Measurements from ENCODE around the gene KIR2DL4.
"Not testable (repeated sequence)": the region's sequence is repeated elsewhere in the genome, so short reads cannot be mapped to it uniquely, and the experiment has no call there.

KIR2DL4 gene

DNA sequence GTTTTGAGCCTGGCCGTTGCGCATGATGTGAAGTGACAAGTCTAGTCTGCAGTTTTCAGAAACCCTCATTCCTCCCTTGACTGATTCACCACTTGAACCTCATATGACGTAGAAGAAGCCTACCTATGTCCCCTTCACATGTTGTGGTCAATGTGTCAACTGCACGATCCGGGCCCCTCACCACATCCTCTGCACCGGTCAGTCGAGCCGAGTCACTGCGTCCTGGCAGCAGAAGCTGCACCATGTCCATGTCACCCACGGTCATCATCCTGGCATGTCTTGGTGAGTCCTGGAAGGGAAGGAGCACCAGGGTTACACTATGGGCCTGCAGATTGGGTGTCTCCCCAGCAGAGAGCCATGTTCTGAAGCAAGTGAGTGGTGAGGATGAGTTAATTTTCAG is at the start of gene KIR2DL4:
Gene KIR2DL4, plus strand, starts transcription at position 201 of the 400 bp plus-strand sequence. Its CDS starts 42 bp downstream, at position 243.
- peak; percentile 5 for DNase-seq

- not testable (repeated sequence) for DNase-seq
These were observed 47.0 kb upstream of the KIR2DL4 start for GRCh38 chr19:54756204-54757110.

GRCh38 chr19:54758577-54758976 is 44.8 kb upstream of the KIR2DL4 start:
- DNase-seq, result not testable (repeated sequence)

DNA sequence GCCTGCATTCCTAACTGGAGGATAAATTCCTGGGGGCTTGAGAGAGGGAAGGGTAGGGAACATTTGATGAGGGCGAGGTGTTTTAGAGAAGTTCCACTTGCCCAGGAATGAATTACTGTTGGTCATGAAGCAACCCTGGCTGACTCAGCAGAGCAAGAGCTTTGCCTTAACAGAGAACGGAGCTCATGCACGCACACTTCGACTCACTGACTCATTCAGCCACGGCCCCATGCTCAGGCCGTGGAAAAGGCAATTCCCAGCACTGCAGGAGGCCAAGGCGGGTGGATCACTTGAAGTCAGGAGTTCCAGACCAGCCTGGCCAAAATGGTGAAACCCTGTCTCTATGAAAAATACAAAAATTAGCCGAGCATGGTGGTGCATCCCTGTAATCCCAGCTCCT is 39.2 kb upstream of the KIR2DL4 start:
- DNase-seq, result not testable (repeated sequence)

DNA sequence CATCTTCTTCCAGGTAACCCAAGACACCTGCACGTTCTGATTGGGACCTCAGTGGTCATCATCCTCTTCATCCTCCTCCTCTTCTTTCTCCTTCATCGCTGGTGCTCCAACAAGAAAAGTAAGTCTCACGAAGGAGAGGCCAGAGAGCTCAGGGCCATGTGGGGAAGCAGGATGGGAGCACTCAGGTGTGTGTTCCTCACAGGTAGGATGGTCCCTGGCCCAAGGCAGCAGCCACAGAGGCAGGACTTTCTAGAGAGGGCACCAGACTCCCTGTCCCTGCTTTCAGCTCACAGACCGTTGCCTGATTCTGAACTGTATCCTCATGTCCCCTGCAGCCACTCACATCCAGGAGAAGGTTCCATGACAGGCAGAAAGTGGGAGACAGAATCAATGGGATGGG is 36.9 kb upstream of the KIR2DL4 start:
- not testable (repeated sequence) for DNase-seq

DNA sequence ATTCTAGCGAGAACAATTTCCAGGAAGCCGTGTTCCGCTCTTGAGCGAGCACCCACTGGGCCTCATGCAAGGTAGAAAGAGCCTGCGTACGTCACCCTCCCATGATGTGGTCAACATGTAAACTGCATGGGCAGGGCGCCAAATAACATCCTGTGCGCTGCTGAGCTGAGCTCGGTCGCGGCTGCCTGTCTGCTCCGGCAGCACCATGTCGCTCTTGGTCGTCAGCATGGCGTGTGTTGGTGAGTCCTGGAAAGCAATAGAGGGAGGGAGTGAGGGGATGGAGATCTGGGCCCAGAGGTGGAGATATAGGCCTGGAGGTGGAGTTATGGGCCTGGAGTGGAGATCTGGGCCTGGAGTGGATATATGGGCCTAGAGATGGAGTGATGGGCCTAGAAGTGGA is 33.8 kb upstream of the KIR2DL4 start, which contains the start of gene KIR2DL1:
Gene KIR2DL1, plus strand, starts transcription at position 148 of the 400 bp plus-strand sequence. Its CDS starts 58 bp downstream, at position 206.
- DNase-seq, result not testable (repeated sequence)

DNA sequence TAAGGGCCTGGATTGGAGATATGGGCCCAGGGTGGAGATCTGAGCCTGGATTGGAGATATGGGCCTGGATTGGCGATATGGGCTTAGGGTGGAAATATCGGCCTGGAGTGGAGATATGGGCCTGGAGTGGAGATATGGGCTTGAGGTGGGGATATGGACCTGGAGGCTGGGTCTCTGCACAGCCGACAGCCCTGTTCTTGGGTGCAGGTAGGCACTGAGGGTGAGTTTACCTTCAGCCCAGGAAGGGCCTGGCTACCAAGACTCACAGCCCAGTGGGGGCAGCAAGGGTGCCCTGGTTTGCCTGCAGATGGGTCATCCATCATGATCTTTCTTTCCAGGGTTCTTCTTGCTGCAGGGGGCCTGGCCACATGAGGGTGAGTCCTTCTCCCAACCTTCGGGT is 32.9 kb upstream of the KIR2DL4 start:
- not testable (repeated sequence) for DNase-seq

DNA sequence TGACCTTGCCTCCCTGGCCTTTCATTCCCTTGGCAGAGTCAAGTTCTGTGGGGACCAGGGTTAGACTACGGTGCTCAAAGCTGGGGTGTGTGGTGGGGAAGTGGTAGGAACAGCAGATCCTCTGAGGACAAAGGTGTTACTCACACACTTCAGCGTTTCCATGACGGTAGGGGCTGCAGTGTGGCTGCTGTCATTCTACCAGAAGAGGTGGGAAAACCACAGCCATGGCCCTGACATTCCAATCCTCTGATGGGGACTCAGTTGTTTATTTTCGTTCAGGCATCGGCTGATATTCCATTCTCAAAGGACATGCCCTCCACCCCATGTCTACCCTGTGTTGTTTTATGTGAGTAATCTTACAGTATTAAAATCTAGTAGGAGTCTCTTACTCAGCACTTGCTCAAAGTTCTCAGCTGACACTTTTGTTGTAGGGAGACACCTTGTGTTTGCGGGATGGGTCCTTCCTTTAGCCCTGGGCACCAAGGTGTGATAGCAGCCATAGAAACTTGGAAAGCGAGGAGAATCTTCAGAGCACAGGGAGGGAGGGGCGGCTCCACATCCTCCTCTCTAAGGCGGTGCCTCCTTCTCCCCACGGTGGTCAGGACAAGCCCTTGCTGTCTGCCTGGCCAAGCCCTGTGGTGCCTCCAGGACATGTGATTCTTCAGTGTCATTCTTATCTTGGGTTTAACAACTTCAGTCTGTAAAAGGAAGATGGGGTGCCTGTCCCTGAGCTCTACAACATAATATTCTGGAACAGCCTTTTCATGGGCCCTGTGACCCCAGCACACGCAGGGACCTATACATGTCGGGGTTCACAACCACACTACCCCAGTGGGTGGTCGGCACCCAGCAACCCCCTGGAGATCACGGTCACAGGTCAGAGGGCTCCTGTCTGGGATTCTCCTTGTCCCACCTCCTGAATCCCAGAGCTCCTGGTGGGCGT is 32.1 kb upstream of the KIR2DL4 start:
- not testable (repeated sequence) for DNase-seq

DNA sequence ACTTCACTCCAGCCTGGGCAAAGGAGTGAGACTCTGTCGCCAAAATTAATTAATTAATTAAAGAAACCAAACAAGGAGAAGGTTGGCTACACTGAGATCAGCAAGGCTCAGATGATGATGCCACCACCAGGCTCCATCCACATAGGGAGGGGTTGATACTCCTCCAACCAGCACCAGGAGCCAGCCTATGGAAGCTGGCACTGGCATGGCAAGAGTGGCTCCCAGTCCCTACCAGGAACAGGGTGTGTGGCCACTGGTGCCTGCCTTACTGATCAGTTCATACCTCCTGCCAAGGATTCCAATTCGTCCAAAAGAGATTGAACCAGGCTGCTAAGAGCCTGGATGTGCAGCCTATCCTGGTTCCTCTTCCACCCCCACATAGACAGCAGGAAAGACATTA is 30.7 kb upstream of the KIR2DL4 start:
- DNase-seq, result not testable (repeated sequence)

- DNase-seq, result not testable (repeated sequence)
These were observed 28.2 kb upstream of the KIR2DL4 start for GRCh38 chr19:54775095-54775815.

DNA sequence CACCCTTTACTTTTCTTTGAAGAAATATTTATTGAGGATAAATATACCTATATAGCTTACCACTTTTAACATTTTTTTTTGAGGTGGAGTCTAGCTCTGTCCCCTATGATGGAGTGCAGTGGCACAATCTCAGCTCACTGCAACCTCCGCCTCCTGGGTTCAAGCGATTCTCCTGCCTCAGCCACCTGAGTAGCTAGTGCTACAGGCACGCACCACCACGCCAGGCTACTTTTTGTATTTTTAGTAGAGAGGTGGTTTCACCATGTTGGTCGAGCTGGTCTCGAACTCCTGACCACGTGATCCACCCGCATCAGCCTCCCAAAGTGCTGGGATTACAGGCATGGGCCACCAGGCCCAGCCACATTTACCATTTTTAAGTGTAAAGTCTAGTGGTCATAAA is 27.6 kb upstream of the KIR2DL4 start:
- DNase-seq, result not testable (repeated sequence)

- not testable (repeated sequence) for DNase-seq
These were observed 25.6 kb upstream of the KIR2DL4 start for GRCh38 chr19:54777851-54778250.

GRCh38 chr19:54778896-54779295 is 24.5 kb upstream of the KIR2DL4 start:
- DNase-seq, result not testable (repeated sequence)

DNA sequence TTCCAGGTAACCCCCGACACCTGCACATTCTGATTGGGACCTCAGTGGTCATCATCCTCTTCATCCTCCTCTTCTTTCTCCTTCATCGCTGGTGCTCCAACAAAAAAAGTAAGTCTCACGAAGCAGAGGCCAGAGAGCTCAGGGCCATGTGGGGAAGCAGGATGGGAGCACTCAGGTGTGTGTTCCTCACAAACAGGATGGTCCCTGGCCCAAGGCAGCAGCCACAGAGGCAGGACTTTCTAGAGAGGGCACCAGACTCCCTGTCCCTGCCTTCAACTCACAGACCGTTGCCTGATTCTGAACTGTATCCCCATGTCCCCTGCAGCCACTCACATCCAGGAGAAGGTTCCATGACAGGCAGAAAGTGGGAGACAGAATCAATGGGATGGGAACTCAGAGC is 20.5 kb upstream of the KIR2DL4 start:
- DNase-seq, result not testable (repeated sequence)

- DNase-seq, result not testable (repeated sequence)
These were observed 17.2 kb upstream of the KIR2DL4 start for GRCh38 chr19:54786091-54786723.

DNA sequence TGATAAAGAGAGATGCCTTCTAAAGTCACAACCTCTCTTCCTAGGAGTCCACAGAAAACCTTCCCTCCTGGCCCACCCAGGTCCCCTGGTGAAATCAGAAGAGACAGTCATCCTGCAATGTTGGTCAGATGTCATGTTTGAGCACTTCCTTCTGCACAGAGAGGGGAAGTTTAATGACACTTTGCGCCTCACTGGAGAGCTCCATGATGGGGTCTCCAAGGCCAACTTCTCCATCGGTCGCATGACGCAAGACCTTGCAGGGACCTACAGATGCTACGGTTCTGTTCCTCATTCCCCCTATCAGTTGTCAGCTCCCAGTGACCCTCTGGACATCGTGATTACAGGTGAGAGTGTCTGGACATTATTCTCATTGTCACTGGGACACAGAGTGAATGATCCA is 15.3 kb upstream of the KIR2DL4 start:
- not testable (repeated sequence) for DNase-seq

GRCh38 chr19:54790711-54791110 is 12.7 kb upstream of the KIR2DL4 start:
- no peak for DNase-seq

GRCh38 chr19:54791476-54791875 is 11.9 kb upstream of the KIR2DL4 start:
- DNase-seq, result no peak

DNA sequence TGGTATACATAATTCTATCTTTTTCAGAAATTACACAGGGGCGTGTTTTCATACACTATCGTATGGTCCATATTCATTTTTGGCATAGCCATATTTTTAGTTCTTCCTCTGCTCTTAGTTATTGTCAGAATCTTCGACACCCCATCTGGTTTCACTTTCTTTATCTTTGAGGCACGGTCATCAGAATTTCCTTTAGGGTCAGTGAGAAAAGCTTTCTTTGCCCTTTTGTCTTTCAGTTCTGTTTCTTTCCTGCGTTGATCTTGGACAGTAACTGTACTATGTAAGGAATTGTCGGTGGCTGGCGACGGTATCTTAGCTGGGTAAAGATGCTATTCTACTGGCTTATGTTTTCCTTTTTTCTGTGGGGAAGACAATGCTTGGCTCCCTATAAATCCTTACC is 10.6 kb upstream of the KIR2DL4 start:
- DNase-seq, result peak; percentile 1

DNA sequence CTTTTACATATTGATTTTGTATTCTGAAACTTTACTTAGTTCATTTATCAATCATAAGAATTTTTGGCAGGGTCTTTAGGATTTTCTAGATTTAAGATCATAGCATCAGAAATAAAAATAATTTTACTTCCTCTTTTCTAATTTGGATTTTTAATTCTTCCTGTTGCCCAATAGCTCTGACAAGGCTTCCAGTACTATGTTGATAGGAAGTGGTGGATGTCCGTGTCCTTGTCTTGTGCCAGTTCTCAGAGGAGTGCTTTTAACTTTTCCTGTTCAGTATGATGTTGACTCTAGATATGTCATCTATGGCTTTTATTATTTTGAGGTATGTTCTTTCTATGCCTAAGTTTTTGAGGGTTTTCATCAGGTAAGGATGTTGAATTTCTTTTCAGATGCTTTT is 7.7 kb upstream of the KIR2DL4 start:
- DNase-seq, result no peak

- DNase-seq, result no peak
These were observed 691 bp downstream of the KIR2DL4 start for GRCh38 chr19:54804101-54804500.

DNA sequence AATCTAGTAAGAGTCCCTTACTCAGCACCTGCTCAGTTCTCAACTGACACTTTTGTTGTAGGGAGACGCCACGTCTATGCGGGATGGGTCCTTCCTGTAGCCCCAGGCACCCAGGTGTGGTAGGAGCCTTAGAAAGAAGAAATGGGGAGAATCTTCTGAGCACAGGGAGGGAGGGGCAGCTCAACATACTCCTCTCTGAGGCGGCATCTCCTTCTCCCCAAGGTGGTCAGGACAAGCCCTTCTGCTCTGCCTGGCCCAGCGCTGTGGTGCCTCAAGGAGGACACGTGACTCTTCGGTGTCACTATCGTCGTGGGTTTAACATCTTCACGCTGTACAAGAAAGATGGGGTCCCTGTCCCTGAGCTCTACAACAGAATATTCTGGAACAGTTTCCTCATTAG is 1.2 kb downstream of the KIR2DL4 start:
- DNase-seq, result no peak
